Skeletal muscle cell (primary cell): ENCODE measurements around the gene S100PBP.

Experiments used
- DNase-seq: peaks from one replicate; pipeline ENCODE4 v3.0.0-alpha.2; 2010; ENCODE audit warnings: low read depth
- H3K4me3 ChIP-seq: 2 replicates; pipeline ENCODE4 v1.5.1; 2011; ENCODE audit warnings: low read depth, mild to moderate bottlenecking, control low read depth, low read length, moderate library complexity

Gene S100PBP

GRCh38 chr1:32817159-32817814 is at the start of gene S100PBP, which contains the start of gene YARS1:
Gene S100PBP (plus strand): TSS chr1:32817653. CDS start chr1:32826100, 8,447 bp downstream.
Gene YARS1 (minus strand): TSS chr1:32817358. CDS start chr1:32817244, 114 bp downstream.
- peak within 1 kb of the TSS; percentile 99 for H3K4me3 ChIP-seq
- peak; percentile 91 for DNase-seq

DNA sequence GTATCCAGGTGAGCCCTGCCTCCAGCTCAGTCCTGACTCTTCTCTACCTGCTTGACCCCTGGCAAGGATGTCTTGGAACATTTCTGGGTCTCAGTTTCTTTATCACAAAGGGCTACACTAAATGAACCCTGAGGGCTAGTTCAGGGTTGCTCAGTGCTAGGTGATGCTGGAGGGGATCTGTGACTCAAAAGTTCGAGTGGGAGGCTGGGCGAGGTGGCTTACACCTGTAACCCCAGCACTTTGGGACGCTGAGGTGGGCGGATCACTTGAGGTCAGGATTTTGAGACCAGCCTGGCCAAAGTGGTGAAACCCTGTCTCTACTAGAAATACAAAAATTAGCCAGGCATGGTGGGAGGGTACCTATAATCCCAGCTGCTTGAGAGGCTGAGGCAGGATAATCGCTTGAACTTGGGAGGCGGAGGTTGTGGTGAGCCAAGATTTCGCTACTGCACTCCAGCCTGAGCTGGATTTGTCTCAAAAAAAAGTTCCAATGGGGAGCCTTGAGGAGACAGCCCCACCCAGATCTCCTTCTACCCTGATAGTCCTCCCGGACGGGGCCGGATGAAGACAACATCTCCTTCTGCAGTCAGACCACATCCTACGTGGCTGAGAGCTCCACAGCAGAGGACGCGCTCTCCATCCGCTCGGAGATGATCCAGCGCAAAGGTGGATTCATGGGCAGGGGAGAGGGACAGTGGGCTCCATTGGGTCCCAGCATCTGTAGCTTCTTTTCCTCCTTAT is 49.2 kb upstream of the S100PBP start:
- no peak for DNase-seq
- H3K4me3 ChIP-seq: no peak overlapping the region

DNA sequence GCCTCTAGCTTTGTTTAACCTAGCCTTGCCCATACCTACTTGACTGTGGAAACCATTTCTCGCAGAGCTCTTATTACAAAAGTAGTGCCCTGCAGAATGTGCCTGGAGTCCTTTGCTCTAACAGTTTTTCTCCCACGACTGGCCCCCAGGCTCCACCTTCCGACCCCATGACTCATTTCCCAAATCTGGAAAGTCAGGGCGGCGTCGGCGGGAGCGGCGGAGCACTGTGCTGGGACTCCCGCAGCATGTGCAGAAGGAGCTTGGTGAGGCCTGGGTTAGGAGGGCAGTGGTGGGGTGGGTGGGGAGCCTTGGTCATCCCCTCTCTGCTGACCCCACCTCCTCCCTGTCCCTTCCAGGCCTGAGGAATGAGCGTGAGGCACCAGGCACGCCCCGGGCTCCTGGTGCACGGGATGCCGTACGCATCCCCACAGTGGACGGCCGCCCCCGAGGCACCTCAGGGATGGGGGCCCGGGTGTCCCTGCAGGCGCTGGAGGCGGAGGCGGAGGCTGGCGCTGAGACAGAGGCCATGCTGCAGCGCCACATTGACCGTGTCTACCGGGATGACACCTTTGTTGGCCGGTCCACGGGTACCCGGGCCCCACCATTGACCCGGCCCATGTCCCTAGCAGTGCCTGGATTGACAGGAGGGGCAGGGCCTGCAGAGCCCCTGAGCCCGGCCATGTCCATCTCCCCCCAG is 47.8 kb upstream of the S100PBP start:
- H3K4me3 ChIP-seq: no peak overlapping the region
- no peak for DNase-seq

- no peak for DNase-seq
- H3K4me3 ChIP-seq: no peak overlapping the region
Observed at GRCh38 chr1:32770221-32770731, 47.2 kb upstream of the S100PBP start.

DNA sequence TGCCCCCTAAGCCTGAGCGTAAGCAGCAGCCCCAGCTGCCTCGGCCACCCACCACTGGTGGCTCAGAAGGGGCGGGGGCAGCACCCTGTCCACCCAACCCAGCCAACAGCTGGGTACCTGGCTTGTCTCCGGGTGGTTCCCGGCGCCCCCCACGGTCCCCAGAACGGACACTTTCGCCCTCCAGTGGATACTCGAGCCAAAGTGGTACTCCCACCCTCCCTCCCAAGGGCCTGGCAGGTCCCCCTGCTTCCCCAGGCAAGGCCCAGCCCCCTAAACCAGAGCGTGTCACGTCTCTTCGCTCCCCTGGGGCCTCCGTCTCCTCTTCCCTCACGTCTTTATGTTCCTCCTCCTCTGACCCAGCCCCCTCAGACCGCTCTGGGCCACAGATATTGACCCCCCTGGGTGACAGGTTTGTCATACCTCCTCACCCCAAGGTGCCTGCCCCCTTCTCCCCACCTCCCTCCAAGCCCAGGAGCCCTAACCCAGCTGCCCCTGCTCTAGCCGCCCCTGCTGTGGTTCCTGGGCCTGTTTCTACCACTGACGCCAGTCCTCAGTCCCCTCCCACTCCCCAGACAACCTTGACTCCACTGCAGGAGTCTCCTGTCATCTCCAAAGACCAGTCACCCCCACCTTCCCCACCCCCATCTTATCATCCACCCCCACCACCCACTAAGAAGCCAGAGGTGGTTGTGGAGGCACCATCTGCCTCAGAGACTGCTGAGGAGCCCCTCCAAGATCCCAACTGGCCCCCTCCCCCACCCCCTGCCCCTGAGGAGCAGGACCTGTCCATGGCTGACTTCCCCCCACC is 46.5 kb upstream of the S100PBP start:
- no peak overlapping the region for H3K4me3 ChIP-seq
- no peak for DNase-seq

- H3K4me3 ChIP-seq: no peak overlapping the region
- no peak for DNase-seq
Observed at GRCh38 chr1:32771561-32772280, 45.7 kb upstream of the S100PBP start.

DNA sequence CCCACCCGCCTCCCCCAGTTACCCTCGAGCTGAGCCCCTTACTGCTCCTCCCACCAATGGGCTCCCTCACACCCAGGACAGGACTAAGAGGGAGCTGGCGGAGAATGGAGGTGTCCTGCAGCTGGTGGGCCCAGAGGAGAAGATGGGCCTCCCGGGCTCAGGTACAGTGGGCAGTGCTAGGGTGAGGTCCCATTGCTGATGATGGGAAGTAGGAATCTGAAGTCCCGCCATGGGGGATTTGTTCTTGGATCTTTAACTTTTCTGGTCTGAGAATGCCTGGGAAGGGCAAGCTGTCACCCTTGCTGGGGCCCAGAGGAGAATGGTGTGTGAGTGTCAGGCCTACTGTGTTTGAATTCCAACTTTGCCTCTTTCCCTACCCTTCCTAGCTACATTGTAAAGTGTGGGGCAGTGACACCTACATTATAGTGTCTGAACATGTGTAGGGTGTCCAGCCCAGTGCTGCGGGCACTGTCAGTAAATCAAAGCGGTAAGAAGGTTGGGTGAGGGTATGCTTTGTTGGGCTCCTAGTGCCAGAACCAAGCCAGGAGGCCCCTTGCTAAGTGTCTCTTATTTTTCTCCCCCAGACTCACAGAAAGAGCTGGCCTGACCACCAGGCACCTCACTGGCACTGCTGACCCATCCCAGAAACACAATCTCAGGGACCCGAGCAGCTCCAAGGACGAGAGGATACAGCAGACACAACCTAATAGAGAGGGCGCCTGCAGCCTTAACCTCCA is 45.0 kb upstream of the S100PBP start:
- no peak for DNase-seq
- no peak overlapping the region for H3K4me3 ChIP-seq

GRCh38 chr1:32773018-32773763 is 44.3 kb upstream of the S100PBP start:
- no peak for DNase-seq
- H3K4me3 ChIP-seq: no peak overlapping the region

GRCh38 chr1:32773764-32774463 is 43.5 kb upstream of the S100PBP start:
- no peak overlapping the region for H3K4me3 ChIP-seq

GRCh38 chr1:32774464-32774808 is 43.0 kb upstream of the S100PBP start:
- DNase-seq: no peak

More at GRCh38 chr1:32773764-32774463, 43.5 kb upstream of the S100PBP start:
- DNase-seq: no peak

DNA sequence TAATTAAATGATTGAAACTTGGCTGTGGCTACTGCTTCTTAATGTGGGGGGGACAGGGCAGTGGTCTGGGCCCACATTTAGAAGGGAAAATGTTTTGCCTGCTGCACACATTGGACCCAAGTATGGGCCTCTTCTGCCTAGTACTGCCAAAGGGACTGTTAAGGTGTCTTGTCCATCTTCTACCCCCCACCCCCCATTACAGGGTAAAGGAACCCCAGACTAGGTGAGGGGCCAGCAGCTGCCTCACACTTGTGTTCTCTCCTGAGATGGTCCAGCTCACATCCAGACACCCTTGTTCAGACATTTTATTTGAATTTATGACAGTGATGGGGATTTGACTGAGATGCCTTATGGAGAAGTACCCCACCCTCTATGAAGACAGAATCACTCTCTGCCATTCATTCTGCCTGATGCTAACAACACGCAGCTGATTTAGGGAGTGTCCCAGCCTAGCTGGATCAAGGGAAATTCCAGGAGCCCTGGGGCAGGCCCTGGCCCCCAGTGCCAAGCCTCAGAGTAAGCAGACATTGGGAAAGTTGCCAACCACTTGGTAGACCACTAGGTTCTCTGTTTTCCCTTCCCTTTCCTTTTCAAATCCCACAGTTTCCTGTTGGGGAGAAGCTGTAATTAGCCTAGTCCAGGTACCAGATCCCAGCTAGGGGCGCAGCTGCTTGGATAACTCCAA is 42.4 kb upstream of the S100PBP start:
- H3K4me3 ChIP-seq: no peak overlapping the region
- no peak for DNase-seq

More at GRCh38 chr1:32774464-32774808, 43.0 kb upstream of the S100PBP start:
- no peak overlapping the region for H3K4me3 ChIP-seq

GRCh38 chr1:32775640-32776337 is 41.7 kb upstream of the S100PBP start:
- no peak for DNase-seq
- H3K4me3 ChIP-seq: no peak overlapping the region

GRCh38 chr1:32779242-32779641 is 38.2 kb upstream of the S100PBP start:
- no peak overlapping the region for H3K4me3 ChIP-seq
- DNase-seq: no peak

GRCh38 chr1:32780005-32780404 is 37.4 kb upstream of the S100PBP start:
- no peak overlapping the region for H3K4me3 ChIP-seq
- no peak for DNase-seq

DNA sequence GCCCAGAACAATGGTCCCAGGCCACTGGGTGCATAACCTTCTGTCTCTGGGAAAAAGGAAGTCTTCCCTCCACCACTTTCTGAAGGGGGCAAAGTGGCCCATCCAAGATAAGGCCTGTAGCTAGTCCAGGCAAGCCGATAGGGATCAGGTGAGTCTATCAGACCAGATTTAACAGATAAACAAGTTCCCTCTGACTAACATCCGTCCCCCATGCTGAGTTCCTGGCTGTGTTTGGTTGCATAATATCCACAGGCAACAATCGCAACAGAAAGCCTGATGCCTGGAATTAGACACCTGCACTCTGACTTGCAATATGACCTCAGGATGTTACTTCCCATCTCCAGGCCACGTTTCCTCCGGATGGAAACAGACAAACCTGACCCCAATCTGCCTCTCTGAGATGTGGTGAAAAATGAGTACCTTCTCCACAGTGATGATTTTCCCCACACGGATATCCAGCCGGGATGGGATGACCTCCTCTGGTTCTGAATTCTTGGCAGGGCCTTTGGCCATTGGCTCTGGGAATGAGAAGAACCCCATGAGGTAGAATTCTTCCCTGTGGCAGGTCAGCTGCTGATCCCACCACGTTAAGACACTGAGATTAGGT is 36.7 kb upstream of the S100PBP start:
- no peak for DNase-seq
- no peak overlapping the region for H3K4me3 ChIP-seq
